CD4-positive, alpha-beta T cell treated with Interleukin-4 for 4 hours (primary cell): ENCODE results near the gene RTN4RL2.

Experiments used
- DNase-seq: peaks from one replicate; pipeline ENCODE4 v3.0.0-alpha.2; 2020

Gene RTN4RL2

GRCh38 chr11:57463671-57464538 lies 3.6 kb downstream of the RTN4RL2 start:
- DNase-seq: no peak

- DNase-seq: no peak
Measured at GRCh38 chr11:57464539-57465181, 4.3 kb downstream of the RTN4RL2 start.

DNA sequence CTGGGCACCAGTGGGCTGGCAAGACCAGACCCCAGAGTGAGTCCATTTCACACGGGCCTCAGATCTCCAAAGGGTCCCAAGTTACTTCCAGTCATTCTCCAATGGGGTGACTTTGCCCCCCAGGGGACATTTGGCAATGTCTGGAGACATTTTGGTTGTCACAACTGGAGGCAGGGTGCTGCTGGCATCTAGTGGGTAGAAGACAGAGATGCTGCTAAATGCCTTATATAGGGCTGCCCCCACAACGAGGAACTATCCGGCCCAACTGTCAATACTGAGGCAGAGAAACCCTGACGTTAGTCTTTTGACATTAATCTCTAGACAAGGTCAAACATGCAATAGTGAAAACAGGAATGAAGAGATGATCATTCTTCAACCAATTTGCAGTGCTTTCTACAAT lies 6.4 kb downstream of the RTN4RL2 start:
- DNase-seq: no peak

DNA sequence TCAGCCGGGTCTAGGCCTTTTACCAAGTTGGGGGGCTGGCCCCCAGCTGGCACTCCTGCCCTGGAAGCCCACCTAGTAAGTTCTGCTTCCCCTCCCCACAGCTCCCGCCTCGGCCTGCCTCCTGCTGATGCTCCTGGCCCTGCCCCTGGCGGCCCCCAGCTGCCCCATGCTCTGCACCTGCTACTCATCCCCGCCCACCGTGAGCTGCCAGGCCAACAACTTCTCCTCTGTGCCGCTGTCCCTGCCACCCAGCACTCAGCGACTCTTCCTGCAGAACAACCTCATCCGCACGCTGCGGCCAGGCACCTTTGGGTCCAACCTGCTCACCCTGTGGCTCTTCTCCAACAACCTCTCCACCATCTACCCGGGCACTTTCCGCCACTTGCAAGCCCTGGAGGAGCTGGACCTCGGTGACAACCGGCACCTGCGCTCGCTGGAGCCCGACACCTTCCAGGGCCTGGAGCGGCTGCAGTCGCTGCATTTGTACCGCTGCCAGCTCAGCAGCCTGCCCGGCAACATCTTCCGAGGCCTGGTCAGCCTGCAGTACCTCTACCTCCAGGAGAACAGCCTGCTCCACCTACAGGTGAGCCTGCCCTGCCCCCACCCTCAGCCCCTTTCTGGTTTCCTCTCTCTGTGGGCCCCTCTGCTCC lies 7.3 kb downstream of the RTN4RL2 start:
- no peak for DNase-seq

DNA sequence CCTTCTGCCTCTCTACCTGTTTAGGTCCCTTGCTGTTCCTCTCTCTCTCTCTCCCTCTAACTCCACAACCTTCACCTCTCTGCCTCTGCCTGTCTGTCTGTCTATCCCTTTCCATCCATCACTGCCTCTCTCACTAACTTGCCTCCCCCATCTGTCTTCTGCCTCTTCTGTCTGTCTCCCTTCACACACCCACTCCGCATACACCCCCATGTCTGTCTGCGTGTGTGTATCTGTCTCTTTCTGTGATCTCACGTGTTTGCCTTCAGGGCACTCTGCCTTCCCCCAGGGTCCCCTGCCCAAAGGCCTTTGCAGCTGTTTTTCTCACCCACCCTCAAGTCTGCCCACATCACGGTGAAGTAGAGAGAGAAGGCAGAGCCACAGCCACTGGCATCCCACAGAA lies 7.9 kb downstream of the RTN4RL2 start:
- no peak for DNase-seq

DNA sequence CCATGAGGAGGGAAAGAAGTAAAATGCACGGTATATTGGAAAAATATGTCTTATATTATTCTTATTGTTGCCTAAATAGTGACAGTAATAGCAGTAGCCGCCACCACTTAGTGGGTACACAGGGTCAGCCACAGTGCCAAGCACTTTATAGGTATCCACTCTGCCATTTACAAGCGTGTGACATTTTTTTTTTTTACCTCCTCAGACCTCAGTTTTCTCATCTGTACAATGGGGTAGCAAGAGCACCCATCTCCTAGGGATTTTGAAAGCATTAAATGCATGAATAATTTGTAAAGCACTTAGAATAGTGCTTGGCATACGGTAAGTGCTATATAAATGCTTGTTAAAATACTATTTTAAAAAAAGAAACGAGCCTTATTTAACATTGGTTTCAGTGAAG lies 8.9 kb downstream of the RTN4RL2 start:
- no peak for DNase-seq

- no peak for DNase-seq
Measured at GRCh38 chr11:57471496-57471895, 11.2 kb downstream of the RTN4RL2 start.

DNA sequence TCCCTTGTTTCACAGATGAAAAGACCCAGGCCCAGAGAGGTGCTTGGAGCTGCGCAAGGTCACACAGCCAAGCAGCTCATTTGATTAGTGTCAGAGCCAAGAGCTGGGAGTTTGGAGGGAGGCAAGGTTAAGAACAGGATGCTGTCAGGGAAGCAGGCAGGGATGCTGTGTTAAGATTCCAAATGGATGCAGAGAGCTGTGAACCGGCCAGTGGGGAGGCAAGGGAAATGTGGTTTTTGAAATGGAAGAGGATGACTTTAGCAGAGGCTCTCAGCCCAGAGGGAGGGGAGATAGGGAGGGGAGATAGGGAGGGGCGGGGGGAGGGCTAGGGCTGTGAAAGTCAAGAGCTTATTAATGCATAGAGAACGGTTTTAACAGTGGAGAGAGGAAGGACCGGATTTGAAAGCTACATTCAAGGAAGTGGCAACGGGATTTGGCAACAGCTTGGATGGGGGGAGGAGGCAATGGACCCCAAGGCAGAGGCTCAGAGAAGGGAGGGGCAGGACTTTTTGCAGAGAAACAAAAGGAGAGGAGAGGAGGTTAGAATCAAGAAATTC lies 13.0 kb downstream of the RTN4RL2 start:
- DNase-seq: no peak

DNA sequence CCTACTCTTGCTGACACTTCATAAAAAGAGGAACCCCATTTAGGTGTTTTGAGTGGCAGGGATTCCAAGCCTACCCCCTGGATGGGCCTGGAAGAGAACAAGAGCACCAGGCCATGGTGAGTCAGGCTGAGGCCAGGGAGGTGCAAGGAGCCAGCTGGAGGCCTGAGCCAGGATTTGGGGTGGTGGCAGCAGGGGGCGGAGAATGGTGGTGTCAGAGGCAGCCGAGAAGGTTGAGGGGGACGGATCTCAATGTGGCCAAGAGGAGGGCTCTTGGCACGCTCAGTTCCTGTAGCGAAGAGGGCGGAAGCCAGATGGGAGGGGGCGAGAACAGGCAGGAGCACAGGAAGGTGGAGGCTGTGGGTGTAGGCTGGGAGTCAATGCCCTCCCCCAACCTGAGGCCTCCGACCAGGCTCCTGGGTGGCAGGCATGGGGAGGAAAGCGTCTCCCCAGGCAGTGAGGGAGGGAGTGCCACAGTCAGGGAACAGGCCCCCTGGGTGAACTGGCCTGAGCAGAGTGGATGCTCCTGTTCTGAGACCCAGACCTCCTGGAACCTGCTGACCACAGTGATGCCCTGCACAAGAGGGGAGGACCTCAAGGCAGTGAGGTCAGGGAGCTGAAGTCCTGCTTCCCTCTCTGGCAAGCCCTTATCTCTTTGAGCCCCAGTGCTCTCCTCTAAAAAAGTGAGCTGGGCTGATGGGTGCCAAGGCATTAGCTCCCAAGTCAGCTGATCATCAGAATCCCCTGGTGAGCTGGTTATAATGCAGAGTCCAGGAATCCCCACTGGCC lies 13.9 kb downstream of the RTN4RL2 start:
- no peak for DNase-seq

- DNase-seq: no peak
Measured at GRCh38 chr11:57474803-57475115, 14.4 kb downstream of the RTN4RL2 start.

DNA sequence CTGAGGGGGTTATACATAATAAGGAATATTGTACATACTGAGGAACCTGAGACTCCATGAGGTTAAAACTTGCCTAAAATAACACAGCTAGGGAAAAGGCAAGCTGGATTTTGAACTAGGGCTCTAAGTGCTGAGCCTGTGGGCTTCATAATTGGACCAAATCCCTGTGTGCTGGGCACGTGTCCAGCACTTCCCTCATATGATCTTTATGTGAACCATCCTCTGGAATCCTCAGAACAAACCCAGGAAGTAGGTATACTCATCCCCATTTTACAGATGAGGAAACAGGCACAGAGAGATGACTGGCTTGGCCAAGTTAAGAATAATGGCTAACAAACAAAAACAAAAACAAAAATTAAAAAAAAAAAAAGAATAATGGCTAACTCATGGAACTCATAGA lies 14.9 kb downstream of the RTN4RL2 start:
- DNase-seq: no peak

DNA sequence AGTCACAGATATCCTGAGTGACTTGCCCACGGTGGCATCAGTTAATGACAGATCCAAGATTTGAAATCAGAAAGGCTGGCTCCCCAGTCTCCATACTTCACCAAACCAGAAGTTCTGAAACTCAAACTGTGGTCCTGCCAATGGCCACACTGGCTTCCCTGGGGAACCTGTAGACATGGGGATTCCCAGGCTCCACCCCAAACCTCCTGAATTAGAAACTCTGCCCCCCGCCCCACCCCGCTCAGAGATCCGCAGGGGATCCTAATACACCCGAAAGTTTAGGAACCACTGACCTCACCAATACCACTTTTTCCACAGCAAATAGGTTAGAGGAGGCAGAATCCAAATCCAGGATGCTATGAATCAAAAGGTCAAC lies 15.3 kb downstream of the RTN4RL2 start:
- DNase-seq: no peak

DNA sequence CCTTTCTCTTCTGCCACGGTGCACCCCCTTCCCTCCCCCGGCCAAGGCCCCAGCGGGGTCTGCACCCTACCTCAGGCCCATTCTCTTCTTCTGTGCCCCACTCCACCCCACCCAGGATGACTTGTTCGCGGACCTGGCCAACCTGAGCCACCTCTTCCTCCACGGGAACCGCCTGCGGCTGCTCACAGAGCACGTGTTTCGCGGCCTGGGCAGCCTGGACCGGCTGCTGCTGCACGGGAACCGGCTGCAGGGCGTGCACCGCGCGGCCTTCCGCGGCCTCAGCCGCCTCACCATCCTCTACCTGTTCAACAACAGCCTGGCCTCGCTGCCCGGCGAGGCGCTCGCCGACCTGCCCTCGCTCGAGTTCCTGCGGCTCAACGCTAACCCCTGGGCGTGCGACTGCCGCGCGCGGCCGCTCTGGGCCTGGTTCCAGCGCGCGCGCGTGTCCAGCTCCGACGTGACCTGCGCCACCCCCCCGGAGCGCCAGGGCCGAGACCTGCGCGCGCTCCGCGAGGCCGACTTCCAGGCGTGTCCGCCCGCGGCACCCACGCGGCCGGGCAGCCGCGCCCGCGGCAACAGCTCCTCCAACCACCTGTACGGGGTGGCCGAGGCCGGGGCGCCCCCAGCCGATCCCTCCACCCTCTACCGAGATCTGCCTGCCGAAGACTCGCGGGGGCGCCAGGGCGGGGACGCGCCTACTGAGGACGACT lies 15.9 kb downstream of the RTN4RL2 start:
- DNase-seq: no peak

DNA sequence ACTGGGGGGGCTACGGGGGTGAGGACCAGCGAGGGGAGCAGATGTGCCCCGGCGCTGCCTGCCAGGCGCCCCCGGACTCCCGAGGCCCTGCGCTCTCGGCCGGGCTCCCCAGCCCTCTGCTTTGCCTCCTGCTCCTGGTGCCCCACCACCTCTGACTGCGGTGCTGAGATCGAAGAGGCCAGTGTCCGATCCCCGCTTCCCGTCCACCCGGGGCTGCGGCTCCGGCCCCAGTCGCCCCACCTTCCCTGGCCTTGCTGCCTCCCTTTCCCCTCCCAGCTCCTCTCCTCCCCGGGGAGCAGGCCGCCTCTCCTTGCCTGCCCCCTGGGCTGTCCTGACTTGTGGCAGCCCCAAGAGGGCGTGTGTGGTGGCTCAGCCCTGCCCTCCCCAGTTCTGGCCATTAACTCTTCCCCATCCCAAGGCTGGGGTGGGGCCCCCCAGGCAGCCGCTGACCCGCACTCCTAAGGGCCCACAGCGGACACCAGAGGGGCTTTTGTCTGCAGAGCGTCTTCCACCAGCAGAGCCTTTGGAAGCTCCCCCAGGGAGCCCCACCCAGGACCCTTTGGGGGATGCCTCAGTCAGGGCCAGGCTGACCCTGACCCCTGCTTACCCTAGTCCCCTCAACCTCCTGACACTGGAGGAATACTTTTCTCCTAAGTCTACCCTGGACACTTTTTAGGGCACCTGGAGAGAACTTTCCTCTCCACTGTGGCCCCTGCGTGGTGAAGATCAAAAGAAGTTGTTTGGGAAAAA lies 16.6 kb downstream of the RTN4RL2 start:
- no peak for DNase-seq

- no peak for DNase-seq
Measured at GRCh38 chr11:57477507-57478189, 17.3 kb downstream of the RTN4RL2 start.

- no peak for DNase-seq
Measured at GRCh38 chr11:57479021-57479663, 18.8 kb downstream of the RTN4RL2 start.

- DNase-seq: no peak
Measured at GRCh38 chr11:57479911-57480310, 19.6 kb downstream of the RTN4RL2 start.

DNA sequence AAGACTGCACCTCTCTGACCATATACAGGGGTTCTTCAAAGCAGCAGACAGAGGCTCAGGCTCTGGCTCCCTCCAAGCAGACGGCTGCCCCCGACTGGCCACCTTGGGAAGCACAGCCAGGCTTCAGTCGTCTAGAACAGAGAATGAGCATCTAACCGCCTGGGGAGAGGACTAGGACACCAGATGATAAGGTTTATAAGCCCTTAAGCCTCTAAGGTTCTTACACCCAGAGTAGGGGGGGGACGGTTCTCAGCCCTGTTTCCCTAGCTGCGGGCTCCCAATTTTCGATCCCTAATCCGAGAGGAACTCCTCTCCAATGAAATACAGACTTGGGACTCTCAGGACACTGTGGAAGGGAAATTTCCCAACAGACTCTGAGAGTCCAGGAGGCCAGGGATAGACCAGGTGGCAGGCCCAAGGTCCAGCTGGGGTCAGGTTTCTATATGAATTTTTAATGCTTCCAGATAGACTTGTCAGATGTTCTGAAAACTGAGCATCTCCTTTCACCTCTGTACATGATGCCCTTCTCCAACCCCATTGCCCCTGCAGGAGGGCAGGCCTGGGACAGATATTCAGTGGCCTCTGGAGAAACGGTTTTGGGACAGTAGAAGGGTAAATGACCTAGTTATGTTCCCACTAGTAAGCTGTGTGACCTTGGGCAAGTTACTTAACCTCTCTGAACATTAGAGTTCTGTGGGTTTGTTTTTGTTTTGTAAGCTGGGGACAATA lies 20.2 kb downstream of the RTN4RL2 start:
- peak; percentile 51 for DNase-seq

GRCh38 chr11:57481315-57481714 lies 21.0 kb downstream of the RTN4RL2 start:
- no peak for DNase-seq
